ENCODE data around the gene CCNY. TPM values are rescaled to one million over a fixed set of nuclear protein-coding genes. Genes with fewer than 3 reads are reported as not detected.

CCNY gene
- total RNA-seq, 1 experiment from 2014 or later = 51.9 TPM

DNA sequence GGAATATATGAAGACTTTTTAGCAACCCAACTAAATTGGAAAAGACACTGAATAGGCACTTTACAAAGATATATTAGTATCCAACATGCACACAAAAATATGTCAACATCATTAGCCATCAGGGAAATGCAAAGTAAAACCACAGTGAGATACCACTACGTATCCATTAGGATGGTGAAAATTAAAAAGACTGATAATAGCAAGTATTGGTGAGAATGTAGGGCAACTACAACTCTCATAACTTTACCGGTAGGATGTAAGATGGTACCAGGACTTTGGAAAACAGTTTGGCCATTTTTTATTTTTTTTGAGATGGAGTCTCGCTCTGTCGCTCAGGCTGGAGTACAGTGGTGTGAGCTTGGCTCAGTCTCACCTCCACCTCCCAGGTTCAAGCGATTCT is 13.7 kb upstream of the CCNY start:
- in situ Hi-C loops (cut with HindIII; ENCODE audit: low pct_unique_long_range_greater_than_20kb, low sequenced_read_pairs) = no loop called here
- Histone ChIP-seq H3K4me3 (ENCODE audit: low read depth in 2 of 2, low read length in 2 of 2) (no peak overlapping the region), H3K36me3 (ENCODE audit: control insufficient read depth, insufficient read depth, low read length) (no peaks in the 10 kb centered on the region), H3K4me1 (ENCODE audit: control insufficient read depth, insufficient read depth, low read length) (no peaks in the 10 kb centered on the region), H3K27ac (ENCODE audit: low read length) (no peak overlapping the region), H3K9me3 (ENCODE audit: control insufficient read depth, insufficient read depth, low read depth, low read length) (no peaks in the 10 kb centered on the region), H3K27me3 (ENCODE audit: control insufficient read depth, insufficient read depth, low read length) (no peaks in the 10 kb centered on the region)
- ChIA-PET CTCF (no interaction called here), POLR2A (no interaction called here)
- intact Hi-C loops (cut with micrococcal nuclease; ENCODE audit: unreplicated experiment) = no loop called here
- no peak for TF ChIP-seq SIN3A (IDR thresholded peaks at IDR 0.05; ENCODE audit: borderline replicate concordance, insufficient read depth, low read depth, low read length)
- TF ChIP-seq TCF7L2 (IDR thresholded peaks at IDR 0.05; ENCODE audit: low read depth, low read length) = no peak
- BruUV-seq (replicated peaks) = no TSS peak
- DNase-seq (ENCODE audit: low read depth, low spot score) (no peak), ATAC-seq (no peak)

DNA sequence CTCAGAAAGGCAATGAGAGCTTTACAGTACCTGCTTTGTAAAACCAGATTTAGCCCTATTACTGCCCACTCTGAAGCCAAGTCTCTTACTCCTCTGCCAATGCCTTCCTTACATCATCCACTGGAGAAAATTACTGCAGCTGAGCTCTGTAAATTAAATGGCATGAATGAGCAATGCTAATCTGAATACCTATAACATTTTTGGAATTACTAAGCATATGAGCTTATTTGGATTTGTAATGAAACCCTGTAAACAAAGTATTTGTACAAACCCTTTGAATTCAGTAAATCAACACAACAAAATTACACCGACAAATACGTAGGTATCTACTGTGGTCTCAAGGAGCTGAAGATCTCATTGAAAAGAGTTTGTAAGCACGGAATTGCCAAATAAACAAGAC is 12.1 kb upstream of the CCNY start:
- no TSS peak for BruUV-seq (replicated peaks)
- TF ChIP-seq TCF7L2 (IDR thresholded peaks at IDR 0.05; ENCODE audit: low read depth, low read length) (no peak), SIN3A (IDR thresholded peaks at IDR 0.05; ENCODE audit: borderline replicate concordance, insufficient read depth, low read depth, low read length) (no peak), POLR2AphosphoS5 (IDR thresholded peaks at IDR 0.05; ENCODE audit: low read depth, low read length) (no peak)
- TF ChIP-seq, protein P1, sequence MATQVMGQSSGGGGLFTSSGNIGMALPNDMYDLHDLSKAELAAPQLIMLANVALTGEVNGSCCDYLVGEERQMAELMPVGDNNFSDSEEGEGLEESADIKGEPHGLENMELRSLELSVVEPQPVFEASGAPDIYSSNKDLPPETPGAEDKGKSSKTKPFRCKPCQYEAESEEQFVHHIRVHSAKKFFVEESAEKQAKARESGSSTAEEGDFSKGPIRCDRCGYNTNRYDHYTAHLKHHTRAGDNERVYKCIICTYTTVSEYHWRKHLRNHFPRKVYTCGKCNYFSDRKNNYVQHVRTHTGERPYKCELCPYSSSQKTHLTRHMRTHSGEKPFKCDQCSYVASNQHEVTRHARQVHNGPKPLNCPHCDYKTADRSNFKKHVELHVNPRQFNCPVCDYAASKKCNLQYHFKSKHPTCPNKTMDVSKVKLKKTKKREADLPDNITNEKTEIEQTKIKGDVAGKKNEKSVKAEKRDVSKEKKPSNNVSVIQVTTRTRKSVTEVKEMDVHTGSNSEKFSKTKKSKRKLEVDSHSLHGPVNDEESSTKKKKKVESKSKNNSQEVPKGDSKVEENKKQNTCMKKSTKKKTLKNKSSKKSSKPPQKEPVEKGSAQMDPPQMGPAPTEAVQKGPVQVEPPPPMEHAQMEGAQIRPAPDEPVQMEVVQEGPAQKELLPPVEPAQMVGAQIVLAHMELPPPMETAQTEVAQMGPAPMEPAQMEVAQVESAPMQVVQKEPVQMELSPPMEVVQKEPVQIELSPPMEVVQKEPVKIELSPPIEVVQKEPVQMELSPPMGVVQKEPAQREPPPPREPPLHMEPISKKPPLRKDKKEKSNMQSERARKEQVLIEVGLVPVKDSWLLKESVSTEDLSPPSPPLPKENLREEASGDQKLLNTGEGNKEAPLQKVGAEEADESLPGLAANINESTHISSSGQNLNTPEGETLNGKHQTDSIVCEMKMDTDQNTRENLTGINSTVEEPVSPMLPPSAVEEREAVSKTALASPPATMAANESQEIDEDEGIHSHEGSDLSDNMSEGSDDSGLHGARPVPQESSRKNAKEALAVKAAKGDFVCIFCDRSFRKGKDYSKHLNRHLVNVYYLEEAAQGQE (IDR thresholded peaks at IDR 0.05; ENCODE audit: insufficient read depth in 1 of 2, low read depth in 2 of 2, low read length in 1 of 2) = no peak
- TF ChIP-seq, protein P2, sequence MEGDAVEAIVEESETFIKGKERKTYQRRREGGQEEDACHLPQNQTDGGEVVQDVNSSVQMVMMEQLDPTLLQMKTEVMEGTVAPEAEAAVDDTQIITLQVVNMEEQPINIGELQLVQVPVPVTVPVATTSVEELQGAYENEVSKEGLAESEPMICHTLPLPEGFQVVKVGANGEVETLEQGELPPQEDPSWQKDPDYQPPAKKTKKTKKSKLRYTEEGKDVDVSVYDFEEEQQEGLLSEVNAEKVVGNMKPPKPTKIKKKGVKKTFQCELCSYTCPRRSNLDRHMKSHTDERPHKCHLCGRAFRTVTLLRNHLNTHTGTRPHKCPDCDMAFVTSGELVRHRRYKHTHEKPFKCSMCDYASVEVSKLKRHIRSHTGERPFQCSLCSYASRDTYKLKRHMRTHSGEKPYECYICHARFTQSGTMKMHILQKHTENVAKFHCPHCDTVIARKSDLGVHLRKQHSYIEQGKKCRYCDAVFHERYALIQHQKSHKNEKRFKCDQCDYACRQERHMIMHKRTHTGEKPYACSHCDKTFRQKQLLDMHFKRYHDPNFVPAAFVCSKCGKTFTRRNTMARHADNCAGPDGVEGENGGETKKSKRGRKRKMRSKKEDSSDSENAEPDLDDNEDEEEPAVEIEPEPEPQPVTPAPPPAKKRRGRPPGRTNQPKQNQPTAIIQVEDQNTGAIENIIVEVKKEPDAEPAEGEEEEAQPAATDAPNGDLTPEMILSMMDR (IDR thresholded peaks at IDR 0.05) = no peak
- Histone ChIP-seq H3K4me3 (ENCODE audit: low read depth in 2 of 2, low read length in 2 of 2) (no peak overlapping the region), H3K9me3 (ENCODE audit: control insufficient read depth, insufficient read depth, low read depth, low read length) (no peaks in the 10 kb centered on the region), H3K4me1 (ENCODE audit: control insufficient read depth, insufficient read depth, low read length) (no peaks in the 10 kb centered on the region), H3K27ac (ENCODE audit: low read length) (no peak overlapping the region), H3K27me3 (ENCODE audit: control insufficient read depth, insufficient read depth, low read length) (no peaks in the 10 kb centered on the region), H3K36me3 (ENCODE audit: control insufficient read depth, insufficient read depth, low read length) (no peaks in the 10 kb centered on the region)
- in situ Hi-C loops (cut with HindIII; ENCODE audit: low pct_unique_long_range_greater_than_20kb, low sequenced_read_pairs) (no loop called here), intact Hi-C loops (cut with micrococcal nuclease; ENCODE audit: unreplicated experiment) (no loop called here)
- DNase-seq (ENCODE audit: low read depth, low spot score) = no peak
- CTCF ChIA-PET = no interaction called here
- POLR2A ChIA-PET = no interaction called here
- peak; percentile 45; the same call in 1 of the 2 replicates for ATAC-seq

DNA sequence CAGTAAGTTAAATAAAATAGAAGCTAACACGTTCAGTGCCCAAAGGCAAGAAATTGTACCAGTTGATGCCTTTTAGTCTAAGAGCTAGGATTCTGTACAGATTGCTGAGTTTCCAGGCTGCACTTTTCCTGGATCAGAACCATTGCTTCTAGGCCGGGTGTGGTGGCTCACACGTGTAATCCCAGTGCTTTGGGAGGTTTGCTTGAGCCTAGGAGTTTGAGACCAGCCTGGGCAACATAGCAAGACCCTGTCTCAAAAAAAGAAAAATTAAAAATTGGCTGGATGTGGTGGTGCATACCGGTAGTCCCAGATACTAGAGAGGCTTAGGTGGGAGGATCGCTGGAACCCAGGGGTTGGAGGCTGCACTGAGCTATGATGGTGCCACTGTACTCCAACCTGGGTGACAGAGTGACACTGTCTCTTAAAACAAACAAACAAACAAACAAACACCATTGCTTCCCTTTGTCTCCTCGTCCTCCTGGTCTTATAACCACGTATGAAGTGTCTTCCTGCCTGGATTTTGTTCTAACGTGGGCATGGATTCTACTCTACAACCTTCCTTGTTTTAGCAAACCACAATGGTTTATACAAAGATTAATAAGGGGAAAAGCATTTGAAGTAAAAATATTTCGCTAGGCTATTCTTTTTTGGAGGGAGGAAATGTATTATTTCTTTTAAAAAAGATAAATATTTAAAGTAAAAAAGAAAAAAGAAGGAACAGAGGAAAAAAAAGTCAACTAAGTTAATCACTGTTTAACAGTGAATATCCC is 9.7 kb upstream of the CCNY start:
- H3K4me3 ChIP-seq (ENCODE audit: low read depth in 2 of 2, low read length in 2 of 2) = no peak overlapping the region
- no peaks in the 10 kb centered on the region for H3K9me3 ChIP-seq (ENCODE audit: control insufficient read depth, insufficient read depth, low read depth, low read length)
- no peaks in the 10 kb centered on the region for H3K27me3 ChIP-seq (ENCODE audit: control insufficient read depth, insufficient read depth, low read length)
- no peaks in the 10 kb centered on the region; the same call in 1 of the 2 replicates for H3K4me1 ChIP-seq (ENCODE audit: control insufficient read depth, insufficient read depth, low read length)
- no peak overlapping the region for H3K27ac ChIP-seq (ENCODE audit: low read length)
- CTCF ChIA-PET = no interaction called here
- ATAC-seq (no peak), DNase-seq (ENCODE audit: low read depth, low spot score) (no peak)
- no peaks in the 10 kb centered on the region for H3K36me3 ChIP-seq (ENCODE audit: control insufficient read depth, insufficient read depth, low read length)
- POLR2A ChIA-PET = no interaction called here
- no TSS peak for BruUV-seq (replicated peaks)
- no peak for TF ChIP-seq SIN3A (IDR thresholded peaks at IDR 0.05; ENCODE audit: borderline replicate concordance, insufficient read depth, low read depth, low read length)
- no peak for TF ChIP-seq POLR2AphosphoS5 (IDR thresholded peaks at IDR 0.05; ENCODE audit: low read depth, low read length)
- TF ChIP-seq, protein P1 (IDR thresholded peaks at IDR 0.05; ENCODE audit: insufficient read depth in 1 of 2, low read depth in 2 of 2, low read length in 1 of 2) = no peak
- TF ChIP-seq, protein P2 (IDR thresholded peaks at IDR 0.05) = no peak
- no peak for TF ChIP-seq TCF7L2 (IDR thresholded peaks at IDR 0.05; ENCODE audit: low read depth, low read length)
- in situ Hi-C loops (cut with HindIII; ENCODE audit: low pct_unique_long_range_greater_than_20kb, low sequenced_read_pairs) = no loop called here
- intact Hi-C loops (cut with micrococcal nuclease; ENCODE audit: unreplicated experiment) = no loop called here

All from Panc1 (cell line).